ENCODE data around the gene CREB3L2.

Gene CREB3L2

DNA sequence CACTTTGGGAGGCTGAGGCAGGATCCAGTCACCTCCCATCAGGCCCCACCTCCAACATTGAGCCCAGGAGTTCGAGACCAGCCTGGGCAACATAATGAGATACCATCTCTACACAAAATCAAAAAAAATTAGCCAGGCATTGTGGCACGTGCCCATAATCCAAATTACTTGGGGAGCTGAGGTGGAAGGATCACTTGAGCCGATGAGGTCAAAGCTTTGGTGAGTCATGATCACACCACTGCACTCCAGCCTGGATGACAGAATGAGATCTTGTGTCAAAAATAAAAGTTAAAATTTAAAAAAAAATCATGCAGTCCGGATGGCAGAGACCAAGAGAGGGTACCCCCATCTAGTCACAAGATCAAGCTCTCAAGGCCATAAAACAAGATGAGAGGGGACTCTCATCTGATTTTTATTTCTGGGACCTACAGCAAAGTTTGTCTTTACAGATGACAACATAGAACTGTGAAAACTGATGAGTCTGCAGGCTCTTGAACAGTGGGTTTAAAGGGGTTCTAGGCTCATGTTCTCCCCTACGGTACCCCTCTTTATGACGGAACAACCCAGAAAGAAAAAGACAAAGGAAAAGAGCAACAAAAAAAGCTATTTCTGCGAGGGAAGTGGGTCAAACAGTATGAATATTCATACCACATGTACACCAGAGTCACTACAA lies 28.9 kb upstream of the CREB3L2 start:
- Histone ChIP-seq H3K9me3 (ENCODE audit: control insufficient read depth, low read length) (no peaks in the 10 kb centered on the region), H3K4me1 (ENCODE audit: control insufficient read depth, insufficient read depth, low read length) (no peaks in the 10 kb centered on the region), H3K27me3 (ENCODE audit: control insufficient read depth, insufficient read depth, low read length, poor library complexity, severe bottlenecking) (no peaks in the 10 kb centered on the region), H3K27ac (ENCODE audit: insufficient read depth, low read depth, low read length, poor library complexity, severe bottlenecking) (no peak overlapping the region), H3K36me3 (ENCODE audit: control insufficient read depth, insufficient read depth, low read length) (no peaks in the 10 kb centered on the region), H3K4me3 (ENCODE audit: insufficient read depth, low read depth, low read length) (no peak overlapping the region)
- WGBS, 2 experiments = 92 to 94% methylated on average over 7 of the region's 7 CpGs

- Histone ChIP-seq H3K27me3 (ENCODE audit: control insufficient read depth, insufficient read depth, low read length, poor library complexity, severe bottlenecking) (no peaks in the 10 kb centered on the region), H3K4me3 (ENCODE audit: insufficient read depth, low read depth, low read length) (no peak overlapping the region), H3K9me3 (ENCODE audit: control insufficient read depth, low read length) (peaks cover 1% of the 10 kb centered on the region), H3K4me1 (ENCODE audit: control insufficient read depth, insufficient read depth, low read length) (no peaks in the 10 kb centered on the region), H3K36me3 (ENCODE audit: control insufficient read depth, insufficient read depth, low read length) (no peaks in the 10 kb centered on the region), H3K27ac (ENCODE audit: insufficient read depth, low read depth, low read length, poor library complexity, severe bottlenecking) (no peak overlapping the region)
- 88% methylated on average over 2 of the region's 2 CpGs; no CpG with 5 or more reads in 1 of the 2 experiments for WGBS, 2 experiments
Measured at GRCh38 chr7:138029941-138030340, 28.1 kb upstream of the CREB3L2 start.

GRCh38 chr7:138029126-138029525 lies 27.2 kb upstream of the CREB3L2 start:
- Histone ChIP-seq H3K27me3 (ENCODE audit: control insufficient read depth, insufficient read depth, low read length, poor library complexity, severe bottlenecking) (no peaks in the 10 kb centered on the region), H3K36me3 (ENCODE audit: control insufficient read depth, insufficient read depth, low read length) (no peaks in the 10 kb centered on the region), H3K4me1 (ENCODE audit: control insufficient read depth, insufficient read depth, low read length) (no peaks in the 10 kb centered on the region), H3K9me3 (ENCODE audit: control insufficient read depth, low read length) (peaks cover 5% of the 10 kb centered on the region), H3K27ac (ENCODE audit: insufficient read depth, low read depth, low read length, poor library complexity, severe bottlenecking) (no peak overlapping the region), H3K4me3 (ENCODE audit: insufficient read depth, low read depth, low read length) (no peak overlapping the region)
- WGBS, 2 experiments = 92 to 97% methylated on average over 4 of the region's 4 CpGs

DNA sequence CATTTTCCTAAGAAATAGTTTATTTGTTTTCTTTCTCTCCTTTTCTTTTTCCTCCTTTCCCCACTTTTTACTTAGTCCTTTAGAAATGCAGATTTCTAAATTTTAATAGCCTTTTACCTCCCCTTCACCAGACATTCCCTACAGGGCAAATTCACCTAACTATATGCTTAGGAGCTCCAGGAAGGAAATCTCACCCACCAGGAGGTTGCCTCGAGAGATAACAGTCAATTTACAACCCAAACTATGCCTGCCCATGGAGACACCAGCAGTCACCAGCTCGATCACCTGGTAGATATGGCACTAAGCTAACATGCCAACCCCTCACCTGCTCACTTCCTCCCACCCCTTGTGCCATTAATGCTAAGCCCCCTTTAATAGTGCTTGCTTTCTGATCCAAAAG lies 25.2 kb upstream of the CREB3L2 start:
- Histone ChIP-seq H3K36me3 (ENCODE audit: control insufficient read depth, insufficient read depth, low read length) (no peaks in the 10 kb centered on the region), H3K4me1 (ENCODE audit: control insufficient read depth, insufficient read depth, low read length) (no peaks in the 10 kb centered on the region), H3K27me3 (ENCODE audit: control insufficient read depth, insufficient read depth, low read length, poor library complexity, severe bottlenecking) (no peaks in the 10 kb centered on the region), H3K27ac (ENCODE audit: insufficient read depth, low read depth, low read length, poor library complexity, severe bottlenecking) (no peak overlapping the region), H3K4me3 (ENCODE audit: insufficient read depth, low read depth, low read length) (no peak overlapping the region), H3K9me3 (ENCODE audit: control insufficient read depth, low read length) (peaks cover 5% of the 10 kb centered on the region)
- WGBS, 2 experiments = 55 to 61% methylated on average over 2 of the region's 2 CpGs

GRCh38 chr7:138025215-138026186 lies 23.6 kb upstream of the CREB3L2 start:
- no peak overlapping the region for H3K27ac ChIP-seq (ENCODE audit: insufficient read depth, low read depth, low read length, poor library complexity, severe bottlenecking)
- peaks cover 5% of the 10 kb centered on the region for H3K9me3 ChIP-seq (ENCODE audit: control insufficient read depth, low read length)
- H3K27me3 ChIP-seq (ENCODE audit: control insufficient read depth, insufficient read depth, low read length, poor library complexity, severe bottlenecking) = no peaks in the 10 kb centered on the region
- no peaks in the 10 kb centered on the region for H3K36me3 ChIP-seq (ENCODE audit: control insufficient read depth, insufficient read depth, low read length)
- no peaks in the 10 kb centered on the region for H3K4me1 ChIP-seq (ENCODE audit: control insufficient read depth, insufficient read depth, low read length)
- WGBS, 2 experiments = 71 to 100% methylated on average over 1 of the region's 1 CpG
- no peak overlapping the region for H3K4me3 ChIP-seq (ENCODE audit: insufficient read depth, low read depth, low read length)

- Histone ChIP-seq H3K4me1 (ENCODE audit: control insufficient read depth, insufficient read depth, low read length) (no peaks in the 10 kb centered on the region), H3K27me3 (ENCODE audit: control insufficient read depth, insufficient read depth, low read length, poor library complexity, severe bottlenecking) (no peaks in the 10 kb centered on the region), H3K9me3 (ENCODE audit: control insufficient read depth, low read length) (peaks cover 5% of the 10 kb centered on the region), H3K36me3 (ENCODE audit: control insufficient read depth, insufficient read depth, low read length) (no peaks in the 10 kb centered on the region), H3K27ac (ENCODE audit: insufficient read depth, low read depth, low read length, poor library complexity, severe bottlenecking) (no peak overlapping the region), H3K4me3 (ENCODE audit: insufficient read depth, low read depth, low read length) (no peak overlapping the region)
- WGBS, 2 experiments = 96 to 98% methylated on average over 4 of the region's 4 CpGs
Measured at GRCh38 chr7:138024765-138025164, 22.9 kb upstream of the CREB3L2 start.

- H3K4me1 ChIP-seq (ENCODE audit: control insufficient read depth, insufficient read depth, low read length) = no peaks in the 10 kb centered on the region
- H3K27ac ChIP-seq (ENCODE audit: insufficient read depth, low read depth, low read length, poor library complexity, severe bottlenecking) = no peak overlapping the region
- H3K36me3 ChIP-seq (ENCODE audit: control insufficient read depth, insufficient read depth, low read length) = no peaks in the 10 kb centered on the region
- H3K4me3 ChIP-seq (ENCODE audit: insufficient read depth, low read depth, low read length) = no peak overlapping the region
- H3K9me3 ChIP-seq (ENCODE audit: control insufficient read depth, low read length) = peaks cover 5% of the 10 kb centered on the region
- H3K27me3 ChIP-seq (ENCODE audit: control insufficient read depth, insufficient read depth, low read length, poor library complexity, severe bottlenecking) = no peaks in the 10 kb centered on the region
Measured at GRCh38 chr7:138024343-138024691, 22.4 kb upstream of the CREB3L2 start.

GRCh38 chr7:138023618-138024342 lies 21.9 kb upstream of the CREB3L2 start:
- 95 to 96% methylated on average over 3 of the region's 3 CpGs for WGBS, 2 experiments
- Histone ChIP-seq H3K27me3 (ENCODE audit: control insufficient read depth, insufficient read depth, low read length, poor library complexity, severe bottlenecking) (no peaks in the 10 kb centered on the region), H3K9me3 (ENCODE audit: control insufficient read depth, low read length) (peaks cover 5% of the 10 kb centered on the region), H3K36me3 (ENCODE audit: control insufficient read depth, insufficient read depth, low read length) (no peaks in the 10 kb centered on the region), H3K27ac (ENCODE audit: insufficient read depth, low read depth, low read length, poor library complexity, severe bottlenecking) (no peak overlapping the region), H3K4me3 (ENCODE audit: insufficient read depth, low read depth, low read length) (no peak overlapping the region), H3K4me1 (ENCODE audit: control insufficient read depth, insufficient read depth, low read length) (no peaks in the 10 kb centered on the region)

- Histone ChIP-seq H3K9me3 (ENCODE audit: control insufficient read depth, low read length) (peaks cover 5% of the 10 kb centered on the region), H3K4me3 (ENCODE audit: insufficient read depth, low read depth, low read length) (no peak overlapping the region), H3K27me3 (ENCODE audit: control insufficient read depth, insufficient read depth, low read length, poor library complexity, severe bottlenecking) (no peaks in the 10 kb centered on the region), H3K27ac (ENCODE audit: insufficient read depth, low read depth, low read length, poor library complexity, severe bottlenecking) (no peak overlapping the region), H3K4me1 (ENCODE audit: control insufficient read depth, insufficient read depth, low read length) (no peaks in the 10 kb centered on the region), H3K36me3 (ENCODE audit: control insufficient read depth, insufficient read depth, low read length) (no peaks in the 10 kb centered on the region)
- 86 to 100% methylated on average over 1 to 2 of the region's 6 CpGs for whole genome bisulfite sequencing, 2 experiments
Measured at GRCh38 chr7:138021889-138022288, 20.0 kb upstream of the CREB3L2 start.

- 89 to 97% methylated on average over 1 of the region's 1 CpG for WGBS, 2 experiments
- Histone ChIP-seq H3K9me3 (ENCODE audit: control insufficient read depth, low read length) (no peaks in the 10 kb centered on the region), H3K27ac (ENCODE audit: insufficient read depth, low read depth, low read length, poor library complexity, severe bottlenecking) (no peak overlapping the region), H3K36me3 (ENCODE audit: control insufficient read depth, insufficient read depth, low read length) (no peaks in the 10 kb centered on the region), H3K4me3 (ENCODE audit: insufficient read depth, low read depth, low read length) (no peak overlapping the region), H3K4me1 (ENCODE audit: control insufficient read depth, insufficient read depth, low read length) (no peaks in the 10 kb centered on the region), H3K27me3 (ENCODE audit: control insufficient read depth, insufficient read depth, low read length, poor library complexity, severe bottlenecking) (no peaks in the 10 kb centered on the region)
Measured at GRCh38 chr7:138017992-138018391, 16.1 kb upstream of the CREB3L2 start.

Measured in ectodermal cell (in vitro differentiated cells).